Esophagus muscularis mucosa (tissue), 4 donors: ENCODE results near the gene TAF3. TPM values are rescaled to one million over a fixed set of nuclear protein-coding genes. Genes with fewer than 3 reads are reported as not detected.

Experiments used
- DNase-seq: peaks from one replicate; pipeline ENCODE4 v3.0.0-alpha.2; 2017; ENCODE audit errors: extremely low spot score
- H3K27ac ChIP-seq, 4 donors: fragments of 200-600 bp; sonication (generic); replicated peaks in 1 of 4; 1 replicate in 3 of 4; 2 replicates in 1 of 4; pipeline ENCODE4 v1.5.1; 2016 to 2019; ENCODE audit warnings: mild to moderate bottlenecking in 1 of 4
- H3K27me3 ChIP-seq, 4 donors: fragments of 200-600 bp; sonication (generic); one replicate each; pipeline versions ENCODE4 v1.5.1 to v1.6.0; 2016 to 2019
- H3K36me3 ChIP-seq, 4 donors: fragments of 200-600 bp; sonication (generic); one replicate each; pipeline ENCODE4 v1.5.1; 2016 to 2019
- H3K4me1 ChIP-seq, 4 donors: fragments of 200-600 bp; sonication (generic); one replicate each; pipeline ENCODE4 v1.5.1; 2016 to 2019
- H3K4me3 ChIP-seq, 4 donors: fragments of 200-600 bp; sonication (generic); 1 replicate in 2 of 4; 2 replicates in 2 of 4; pipeline ENCODE4 v1.5.1; 2016 to 2019; ENCODE audit warnings: mild to moderate bottlenecking in 4 of 4, moderate library complexity in 1 of 4
- H3K9me3 ChIP-seq, 4 donors: fragments of 200-600 bp; sonication (generic); 1 replicate in 3 of 4; 2 replicates in 1 of 4; pipeline ENCODE4 v1.5.1; 2016 to 2019
- EP300 ChIP-seq: sonication (generic); formaldehyde crosslinking; IDR thresholded peaks from one replicate; pipeline ENCODE4 v1.6.1; 2017; ENCODE audit warnings: antibody characterized with exemption
- POLR2A ChIP-seq: fragments of 450-650 bp; IDR thresholded peaks from one replicate; pipeline ENCODE4 v1.6.1; 2017; ENCODE audit warnings: antibody characterized with exemption, moderate library complexity, mild to moderate bottlenecking, low read depth
- POLR2AphosphoS5 ChIP-seq, 2 donors: sonication (generic); formaldehyde crosslinking; IDR thresholded peaks; one replicate each; pipeline ENCODE4 v1.6.1; 2017; ENCODE audit warnings: antibody characterized with exemption in 2 of 2
- WGBS: methylation state at CpG from one replicate; pipeline ENCODE4 v1.1.5; 2018; 5-methylcytosine and 5-hydroxymethylcytosine counted together
- intact Hi-C: fragments of 100-400 bp; cut with DNase I; formaldehyde crosslinking; loops from one replicate; pipeline ENCODE4 v1.15.1; 2023
- total RNA-seq, 4 donors: library from RNA; depleted of rRNA; stranded (reverse); fragments of >200 nt; gene quantifications; one replicate each; pipeline versions ENCODE4 v1.1.0 to v1.2.1, GENCODE V29; 2016
- TF ChIP-seq, protein P1 (sequence below), 3 experiments: fragments of 200-600 bp in 2 of 3; fragments of 450-650 bp in 1 of 3; sonication (generic) in 2 of 3; IDR thresholded peaks; one replicate each; pipeline ENCODE4 v1.5.1; 2017 to 2019; ENCODE audit warnings: antibody characterized with exemption in 3 of 3, mild to moderate bottlenecking in 2 of 3, moderate library complexity in 1 of 3

Gene TAF3
- total RNA-seq, 4 donors from 2014 or later, result 8.8 to 11.2 (median 10.7) TPM

- no peaks in the 10 kb centered on the region for H3K9me3 ChIP-seq
- DNase-seq, result no peak
- intact Hi-C loops, result no loop called here
- H3K36me3 ChIP-seq, result no peaks in the 10 kb centered on the region
- H3K4me1 ChIP-seq, result peaks cover 61 to 83% (median 77%) of the 10 kb centered on the region in 4 donors
- no peak overlapping the region for H3K27ac ChIP-seq
- TF ChIP-seq POLR2AphosphoS5 (IDR thresholded peaks at IDR 0.05) (no peak), POLR2A (no peak), EP300 (no peak)
- TF ChIP-seq, protein P1, sequence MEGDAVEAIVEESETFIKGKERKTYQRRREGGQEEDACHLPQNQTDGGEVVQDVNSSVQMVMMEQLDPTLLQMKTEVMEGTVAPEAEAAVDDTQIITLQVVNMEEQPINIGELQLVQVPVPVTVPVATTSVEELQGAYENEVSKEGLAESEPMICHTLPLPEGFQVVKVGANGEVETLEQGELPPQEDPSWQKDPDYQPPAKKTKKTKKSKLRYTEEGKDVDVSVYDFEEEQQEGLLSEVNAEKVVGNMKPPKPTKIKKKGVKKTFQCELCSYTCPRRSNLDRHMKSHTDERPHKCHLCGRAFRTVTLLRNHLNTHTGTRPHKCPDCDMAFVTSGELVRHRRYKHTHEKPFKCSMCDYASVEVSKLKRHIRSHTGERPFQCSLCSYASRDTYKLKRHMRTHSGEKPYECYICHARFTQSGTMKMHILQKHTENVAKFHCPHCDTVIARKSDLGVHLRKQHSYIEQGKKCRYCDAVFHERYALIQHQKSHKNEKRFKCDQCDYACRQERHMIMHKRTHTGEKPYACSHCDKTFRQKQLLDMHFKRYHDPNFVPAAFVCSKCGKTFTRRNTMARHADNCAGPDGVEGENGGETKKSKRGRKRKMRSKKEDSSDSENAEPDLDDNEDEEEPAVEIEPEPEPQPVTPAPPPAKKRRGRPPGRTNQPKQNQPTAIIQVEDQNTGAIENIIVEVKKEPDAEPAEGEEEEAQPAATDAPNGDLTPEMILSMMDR (IDR thresholded peaks at IDR 0.05), result no peak
- WGBS, result 4% methylated on average over 21 of the region's 29 CpGs
- H3K4me3 ChIP-seq, result peak overlapping the region in 2 of 4 donors; percentile 52
- H3K27me3 ChIP-seq, result peaks cover 22 to 100% (median 92%) of the 10 kb centered on the region in 4 donors
Measured at GRCh38 chr10:8051851-8052257, 233.5 kb downstream of the TAF3 start.

DNA sequence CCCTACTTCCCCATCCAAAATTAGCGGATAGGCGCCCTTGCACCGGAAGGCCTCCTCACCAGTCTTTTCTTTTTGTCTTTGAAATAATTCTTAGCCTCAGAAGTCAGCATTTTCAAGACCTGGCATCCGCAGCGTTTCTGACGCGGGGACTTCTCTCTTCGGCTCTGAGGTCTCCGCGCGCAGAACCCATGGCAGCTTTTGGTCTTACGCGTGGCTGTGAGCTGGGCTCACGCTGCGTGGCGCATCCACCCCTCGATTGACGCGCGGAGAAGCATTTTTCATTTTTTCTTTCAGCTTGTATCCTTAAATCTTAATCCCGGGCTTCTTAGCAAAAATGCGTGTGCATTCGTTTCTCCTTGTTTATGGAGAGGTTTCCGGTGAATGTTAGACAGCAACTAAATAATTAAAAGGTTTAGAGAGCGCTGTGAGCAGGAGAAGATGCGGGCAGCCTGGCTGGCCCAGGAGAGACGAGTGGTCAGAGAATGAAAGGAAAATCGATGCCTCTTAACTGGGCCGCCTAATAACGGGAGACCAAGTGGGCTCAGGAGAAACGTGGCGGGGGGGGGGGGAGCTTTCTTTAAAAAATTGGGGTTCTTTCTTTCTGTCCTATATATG, 234.1 kb downstream of the TAF3 start:
- H3K4me3 ChIP-seq, result peak overlapping the region in 3 of 4 donors; percentile 14 to 53 (median 52)
- no peaks in the 10 kb centered on the region for H3K9me3 ChIP-seq
- H3K27me3 ChIP-seq, result peaks cover 22 to 100% (median 87%) of the 10 kb centered on the region in 4 donors
- peaks cover 61 to 83% (median 77%) of the 10 kb centered on the region in 4 donors for H3K4me1 ChIP-seq
- TF ChIP-seq, protein P1 (IDR thresholded peaks at IDR 0.05), result no peak
- peak in 1 of 2 donors; percentile 7 for TF ChIP-seq POLR2AphosphoS5 (IDR thresholded peaks at IDR 0.05)
- WGBS, result 10% methylated on average over 32 of the region's 32 CpGs
- no peak for DNase-seq
- no peaks in the 10 kb centered on the region for H3K36me3 ChIP-seq
- no peak overlapping the region for H3K27ac ChIP-seq
- intact Hi-C loops, result no loop called here

DNA sequence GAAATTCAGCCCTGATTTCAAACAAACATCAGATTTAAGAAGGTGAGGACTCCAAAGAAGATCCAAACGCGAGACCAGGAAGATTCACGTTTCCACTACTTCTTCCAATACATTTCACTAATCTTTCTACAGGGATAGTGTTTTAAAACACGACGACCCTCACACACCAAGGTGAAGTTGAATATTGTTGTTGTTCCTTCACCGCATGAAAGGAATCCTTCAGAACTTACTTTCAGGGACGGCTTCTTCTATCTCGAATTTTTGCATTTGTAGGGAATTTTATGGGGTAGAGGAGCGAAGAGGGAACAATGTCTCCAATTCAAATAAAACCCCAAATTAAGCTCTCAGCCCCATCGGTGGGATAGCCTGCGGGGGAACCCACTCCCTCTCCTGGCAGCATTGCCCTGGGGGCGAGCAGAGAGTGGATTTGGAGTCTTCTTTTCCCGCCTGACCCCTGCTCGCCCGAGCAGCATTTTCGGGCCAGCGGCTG, 234.7 kb downstream of the TAF3 start:
- TF ChIP-seq POLR2A (no peak), POLR2AphosphoS5 (IDR thresholded peaks at IDR 0.05) (no peak), EP300 (no peak)
- TF ChIP-seq, protein P1 (IDR thresholded peaks at IDR 0.05), result no peak
- no peak for DNase-seq
- Histone ChIP-seq H3K4me1 (peaks cover 61 to 81% (median 77%) of the 10 kb centered on the region in 4 donors), H3K36me3 (no peaks in the 10 kb centered on the region), H3K9me3 (no peaks in the 10 kb centered on the region), H3K4me3 (peak overlapping the region; percentile 47 to 57 (median 52)), H3K27ac (no peak overlapping the region), H3K27me3 (peaks cover 17 to 100% (median 82%) of the 10 kb centered on the region in 4 donors)
- 15% methylated on average over 12 of the region's 17 CpGs for WGBS
- intact Hi-C loops, result no loop called here

DNA sequence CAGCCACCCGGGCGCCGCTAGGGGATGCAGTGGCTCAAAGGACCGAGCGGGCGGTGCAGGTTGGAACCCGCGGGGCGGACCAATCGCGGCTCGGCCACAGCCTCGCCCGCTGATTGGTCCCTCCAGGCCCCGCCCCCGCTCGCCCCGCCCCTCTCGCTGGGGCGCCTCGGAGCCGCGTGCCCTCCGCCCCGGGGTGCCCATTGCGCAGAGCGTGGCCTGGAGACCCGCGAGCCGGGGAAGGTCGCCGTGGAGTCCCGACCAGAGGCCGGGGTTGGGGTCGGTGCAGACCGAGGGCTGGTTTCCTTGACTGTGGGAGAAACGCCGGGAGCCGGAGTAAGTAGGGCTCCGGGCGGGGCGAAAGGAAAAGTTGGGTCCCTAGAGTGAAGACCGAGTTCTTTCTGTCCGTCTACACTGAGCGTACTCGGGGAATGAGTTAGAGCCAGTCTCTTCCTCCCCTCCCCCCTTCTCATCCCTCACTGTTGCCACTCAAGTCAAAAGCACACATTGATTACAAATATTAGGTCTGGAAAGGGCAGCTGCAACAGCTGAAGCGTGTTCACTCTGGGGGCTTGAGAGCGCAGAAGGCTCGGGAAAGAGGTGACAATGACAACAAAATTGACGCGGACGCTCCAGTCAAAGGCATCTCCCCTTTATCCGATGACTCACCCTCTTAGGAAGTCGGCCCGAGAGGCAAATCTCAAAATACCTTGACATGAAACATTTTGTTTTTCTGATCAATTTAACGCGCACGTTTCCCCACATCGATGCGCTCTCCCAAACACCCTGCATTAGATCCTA, 235.3 kb downstream of the TAF3 start:
- TF ChIP-seq POLR2AphosphoS5 (IDR thresholded peaks at IDR 0.05), result no peak
- no peak for TF ChIP-seq POLR2A
- TF ChIP-seq, protein P1 (IDR thresholded peaks at IDR 0.05), result peak; percentile 44 to 61 (median 46)
- no peak for TF ChIP-seq EP300
- H3K4me1 ChIP-seq, result peaks cover 60 to 76% (median 74%) of the 10 kb centered on the region in 4 donors
- DNase-seq, result no peak
- peak overlapping the region; percentile 47 to 57 (median 52) for H3K4me3 ChIP-seq
- peaks cover 13 to 100% (median 82%) of the 10 kb centered on the region in 4 donors for H3K27me3 ChIP-seq
- no peak overlapping the region for H3K27ac ChIP-seq
- intact Hi-C loops, result no loop called here
- WGBS, result 5% methylated on average over 24 of the region's 60 CpGs
- H3K9me3 ChIP-seq, result no peaks in the 10 kb centered on the region
- no peaks in the 10 kb centered on the region for H3K36me3 ChIP-seq
